PFSK-1 (cell line): ENCODE results near the gene INPP5F.

Experiments used
- FOXP2 ChIP-seq: optimal IDR thresholded peaks from 2 replicates; pipeline ENCODE3; 2011; ENCODE audit warnings: borderline replicate concordance, control low read depth, inconsistent platforms; ENCODE audit not compliant: insufficient read depth; ENCODE audit errors: extremely low read length, extremely low read depth
- POLR2AphosphoS5 ChIP-seq: IDR thresholded peaks from 2 replicates; pipeline ENCODE4 v1.6.1; 2012; ENCODE audit warnings: low read depth, mild to moderate bottlenecking, control low read depth, low read length, moderate library complexity
- REST ChIP-seq, 2 experiments: IDR thresholded peaks; 2 replicates each; pipeline versions ENCODE4 v1.6.1 to v1.8.0; 2011 to 2012; ENCODE audit warnings: low read depth in 2 of 2, low read length in 2 of 2, control low read depth in 1 of 2, inconsistent platforms in 1 of 2, mild to moderate bottlenecking in 1 of 2, moderate library complexity in 1 of 2; ENCODE audit not compliant: insufficient read depth in 1 of 2
- SIN3A ChIP-seq: IDR thresholded peaks from 2 replicates; pipeline ENCODE4 v1.6.1; 2012; ENCODE audit warnings: mild to moderate bottlenecking, low read length, moderate library complexity, borderline replicate concordance; ENCODE audit not compliant: insufficient read depth
- TAF1 ChIP-seq: IDR thresholded peaks from 2 replicates; pipeline ENCODE4 v1.6.1; 2012; ENCODE audit warnings: low read length, control low read depth, borderline replicate concordance; ENCODE audit not compliant: insufficient read depth

The INPP5F gene

GRCh38 chr10:119863951-119864565 is 138.2 kb downstream of the INPP5F start:
- no peak for TF ChIP-seq SIN3A

- no peak for TF ChIP-seq TAF1
- no peak for TF ChIP-seq SIN3A
- TF ChIP-seq REST (IDR thresholded peaks at IDR 0.05; ENCODE audit: insufficient read depth in 1 of 2, low read depth in 2 of 2, low read length in 2 of 2) = no peak
- TF ChIP-seq POLR2AphosphoS5 = no peak
- no peak for TF ChIP-seq FOXP2
Measured at GRCh38 chr10:119865699-119866240, 139.9 kb downstream of the INPP5F start.

- TF ChIP-seq REST (IDR thresholded peaks at IDR 0.05; ENCODE audit: insufficient read depth in 1 of 2, low read depth in 2 of 2, low read length in 2 of 2) = no peak
- no peak for TF ChIP-seq FOXP2
- no peak for TF ChIP-seq TAF1
- TF ChIP-seq POLR2AphosphoS5 = no peak
- TF ChIP-seq SIN3A = no peak
Measured at GRCh38 chr10:119867317-119867716, 141.5 kb downstream of the INPP5F start.

GRCh38 chr10:119871881-119872609 is 146.2 kb downstream of the INPP5F start:
- TF ChIP-seq SIN3A (0 out of 2 replicates have a peak, but pooled peaks have one; percentile 10), TAF1 (no peak), REST (IDR thresholded peaks at IDR 0.05; ENCODE audit: insufficient read depth in 1 of 2, low read depth in 2 of 2, low read length in 2 of 2) (no peak)

GRCh38 chr10:119872610-119872859 is 146.7 kb downstream of the INPP5F start, which contains the start of gene MCMBP:
Gene MCMBP (minus strand): TSS chr10:119872843. CDS start chr10:119872584, 259 bp downstream.
- TF ChIP-seq SIN3A = 0 out of 2 replicates have a peak, but pooled peaks have one; percentile 19
- no peak for TF ChIP-seq FOXP2
- TF ChIP-seq REST (IDR thresholded peaks at IDR 0.05; ENCODE audit: insufficient read depth in 1 of 2, low read depth in 2 of 2, low read length in 2 of 2) = no peak
- TF ChIP-seq POLR2AphosphoS5 = peak; percentile 23; the same call in 1 of the 2 replicates
- no peak for TF ChIP-seq TAF1
